Upper lobe of left lung (tissue), 6 donors: ENCODE measurements around the gene DMGDH. TPM values are rescaled to one million over a fixed set of nuclear protein-coding genes. Genes with fewer than 3 reads are reported as not detected.

Source experiments
- ATAC-seq, 2 donors: fragments of 200-7000 bp; cut with Tn5 transposase; one replicate each; pipeline ENCODE4 v1.9.1; 2022; ENCODE audit warnings: mild to moderate bottlenecking in 2 of 2, moderate library complexity in 2 of 2; ENCODE audit not compliant: low FRiP score in 2 of 2
- DNase-seq, 2 donors: peaks; one replicate each; pipeline ENCODE4 v3.0.0-alpha.2; 2019 to 2020
- H3K27ac ChIP-seq, 4 donors: fragments of 200-600 bp; sonication (generic); one replicate each; pipeline ENCODE4 v1.5.1; 2016 to 2019
- H3K27me3 ChIP-seq, 4 donors: fragments of 200-600 bp; sonication (generic); one replicate each; pipeline ENCODE4 v1.5.1; 2017 to 2019
- H3K36me3 ChIP-seq, 4 donors: fragments of 200-600 bp; sonication (generic); one replicate each; pipeline ENCODE4 v1.5.1; 2016 to 2019
- H3K4me1 ChIP-seq, 4 donors: fragments of 200-600 bp; sonication (generic); one replicate each; pipeline ENCODE4 v1.5.1; 2018 to 2019
- H3K4me3 ChIP-seq, 4 donors: fragments of 200-600 bp; sonication (generic); one replicate each; pipeline ENCODE4 v1.5.1; 2017 to 2019; ENCODE audit warnings: mild to moderate bottlenecking in 2 of 4, moderate library complexity in 1 of 4
- H3K9me3 ChIP-seq, 4 donors: fragments of 200-600 bp; sonication (generic); one replicate each; pipeline ENCODE4 v1.5.1; 2018 to 2019
- EP300 ChIP-seq, 4 donors: sonication (generic); formaldehyde crosslinking; IDR thresholded peaks; one replicate each; pipeline ENCODE4 v1.5.1; 2017; ENCODE audit warnings: antibody characterized with exemption in 4 of 4, control low read depth in 2 of 4
- POLR2A ChIP-seq, 4 donors: fragments of 450-650 bp; IDR thresholded peaks; one replicate each; pipeline ENCODE4 v1.5.1; 2016 to 2017; ENCODE audit warnings: antibody characterized with exemption in 4 of 4, mild to moderate bottlenecking in 2 of 4
- POLR2AphosphoS5 ChIP-seq, 2 donors: sonication (generic); formaldehyde crosslinking; IDR thresholded peaks; one replicate each; pipeline ENCODE4 v1.5.1; 2017; ENCODE audit warnings: antibody characterized with exemption in 2 of 2
- WGBS, 2 donors: methylation state at CpG; one replicate each; pipeline ENCODE4 v1.1.5; 2017 to 2018; 5-methylcytosine and 5-hydroxymethylcytosine counted together
- total RNA-seq, 6 donors: library from RNA; depleted of rRNA in 4 of 6; stranded (reverse); fragments of >200 nt in 4 of 6; gene quantifications; one replicate each; pipeline versions ENCODE4 v1.1.0 to v1.2.1, GENCODE V29; 2016 to 2021
- TF ChIP-seq, protein P1 (sequence below), 6 experiments: fragments of 450-650 bp in 4 of 6; fragments of 200-600 bp in 2 of 6; sonication (generic) in 2 of 6; IDR thresholded peaks; one replicate each; pipeline ENCODE4 v1.5.1; 2016 to 2019; ENCODE audit warnings: antibody characterized with exemption in 6 of 6
- donor health status: DM: no; HTN: no; CAD: no; lungs with moderate emphysema.
- donor health status: DM: no; HTN: yes; CAD: no; lungs with severe emphysema.

Gene DMGDH
- total RNA-seq, 6 donors from 2014 or later = 0.46 to 1.3 (median 1.1) TPM

DNA sequence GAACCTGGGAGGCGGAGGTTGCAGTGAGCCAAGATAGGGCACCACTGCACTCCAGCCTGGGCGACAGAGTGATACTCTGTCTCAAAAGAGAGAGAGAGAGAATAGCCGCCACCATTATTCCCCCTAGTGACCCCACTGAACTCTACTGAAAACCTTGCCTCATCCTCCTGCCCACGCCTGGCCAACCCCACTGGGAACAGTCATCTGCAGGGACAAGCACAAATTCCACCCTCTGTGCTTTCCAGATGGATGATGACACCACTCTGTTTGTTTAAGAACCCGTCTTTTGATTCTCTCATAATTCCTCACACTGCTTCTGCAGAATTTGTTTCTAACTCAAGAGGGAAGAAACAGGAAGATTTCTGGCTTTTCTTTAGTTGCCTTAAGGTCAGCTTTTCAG lies 12.3 kb upstream of the DMGDH start:
- no peaks in the 10 kb centered on the region for H3K4me1 ChIP-seq
- DNase-seq = no peak
- H3K36me3 ChIP-seq = no peaks in the 10 kb centered on the region
- no peak overlapping the region for H3K27ac ChIP-seq
- TF ChIP-seq EP300 (IDR thresholded peaks at IDR 0.05) = no peak
- TF ChIP-seq POLR2AphosphoS5 (IDR thresholded peaks at IDR 0.05) = no peak
- TF ChIP-seq POLR2A (IDR thresholded peaks at IDR 0.05) = no peak
- TF ChIP-seq, protein P1, sequence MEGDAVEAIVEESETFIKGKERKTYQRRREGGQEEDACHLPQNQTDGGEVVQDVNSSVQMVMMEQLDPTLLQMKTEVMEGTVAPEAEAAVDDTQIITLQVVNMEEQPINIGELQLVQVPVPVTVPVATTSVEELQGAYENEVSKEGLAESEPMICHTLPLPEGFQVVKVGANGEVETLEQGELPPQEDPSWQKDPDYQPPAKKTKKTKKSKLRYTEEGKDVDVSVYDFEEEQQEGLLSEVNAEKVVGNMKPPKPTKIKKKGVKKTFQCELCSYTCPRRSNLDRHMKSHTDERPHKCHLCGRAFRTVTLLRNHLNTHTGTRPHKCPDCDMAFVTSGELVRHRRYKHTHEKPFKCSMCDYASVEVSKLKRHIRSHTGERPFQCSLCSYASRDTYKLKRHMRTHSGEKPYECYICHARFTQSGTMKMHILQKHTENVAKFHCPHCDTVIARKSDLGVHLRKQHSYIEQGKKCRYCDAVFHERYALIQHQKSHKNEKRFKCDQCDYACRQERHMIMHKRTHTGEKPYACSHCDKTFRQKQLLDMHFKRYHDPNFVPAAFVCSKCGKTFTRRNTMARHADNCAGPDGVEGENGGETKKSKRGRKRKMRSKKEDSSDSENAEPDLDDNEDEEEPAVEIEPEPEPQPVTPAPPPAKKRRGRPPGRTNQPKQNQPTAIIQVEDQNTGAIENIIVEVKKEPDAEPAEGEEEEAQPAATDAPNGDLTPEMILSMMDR (IDR thresholded peaks at IDR 0.05) = no peak
- no peak overlapping the region for H3K4me3 ChIP-seq
- no peaks in the 10 kb centered on the region for H3K27me3 ChIP-seq
- WGBS, 2 donors = 87 to 97% methylated on average over 5 of the region's 5 CpGs
- no peak for ATAC-seq
- H3K9me3 ChIP-seq = no peaks in the 10 kb centered on the region

DNA sequence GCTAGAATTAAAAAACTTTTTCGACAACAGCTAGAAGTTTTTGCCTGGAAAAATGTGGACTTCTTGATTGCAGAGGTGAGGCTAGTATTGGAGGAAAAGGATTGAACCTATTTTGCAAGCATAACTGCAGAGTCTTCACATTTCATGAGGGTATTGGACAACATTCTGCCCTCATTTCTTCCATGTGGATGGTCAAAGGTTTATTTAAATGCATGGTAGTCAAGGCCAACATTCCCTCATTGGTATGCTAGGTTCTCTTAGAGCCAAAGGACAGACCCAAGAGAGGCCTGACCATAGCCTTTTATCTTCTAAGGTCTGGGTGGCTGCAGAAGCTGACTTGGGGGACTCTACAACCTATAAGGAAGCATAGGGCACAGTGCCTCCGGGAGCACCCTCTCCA lies 11.3 kb upstream of the DMGDH start:
- WGBS, 2 donors = 83 to 94% methylated on average over 2 of the region's 2 CpGs
- ATAC-seq = no peak

DNA sequence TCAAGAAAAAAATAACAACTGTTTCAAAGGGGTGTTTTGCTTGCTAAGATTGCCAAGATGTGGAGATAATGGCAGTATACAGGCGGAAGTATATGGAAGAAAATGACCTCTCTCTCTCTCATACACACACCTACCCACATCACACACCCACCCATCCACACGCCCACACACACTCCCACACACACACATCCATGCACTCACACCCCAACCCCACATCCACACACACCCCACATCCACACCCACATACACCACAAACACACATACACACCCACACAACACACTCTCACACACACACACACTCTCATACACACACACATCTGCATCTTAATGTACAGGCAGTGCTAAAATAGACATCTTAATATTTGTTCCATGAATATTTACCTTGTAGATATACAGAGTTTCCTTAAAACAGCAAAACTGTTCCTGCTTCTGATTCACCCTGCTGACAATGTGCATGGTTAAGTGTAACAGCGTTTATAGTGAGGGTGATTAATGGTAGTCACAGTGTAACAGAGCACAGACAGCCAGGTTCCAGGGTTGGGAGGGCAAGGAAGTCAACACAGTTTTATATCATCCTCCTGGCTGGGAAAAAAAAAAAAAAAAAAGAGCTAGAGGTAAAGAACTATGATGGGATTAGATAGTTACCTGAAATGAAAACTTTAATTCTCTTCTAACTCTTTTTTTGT lies 8.3 kb upstream of the DMGDH start:
- ATAC-seq = peak in 1 of 2 donors; percentile 50
- WGBS, 2 donors = 40 to 61% methylated on average over 3 of the region's 3 CpGs

More for the DNA sequence above, 11.3 kb upstream of the DMGDH start:
- no peak for DNase-seq
- Histone ChIP-seq H3K4me1 (no peaks in the 10 kb centered on the region), H3K27ac (no peak overlapping the region), H3K36me3 (no peaks in the 10 kb centered on the region), H3K27me3 (no peaks in the 10 kb centered on the region), H3K9me3 (no peaks in the 10 kb centered on the region), H3K4me3 (no peak overlapping the region)
- TF ChIP-seq, protein P1 (IDR thresholded peaks at IDR 0.05) = no peak
- TF ChIP-seq POLR2AphosphoS5 (IDR thresholded peaks at IDR 0.05) = no peak
- TF ChIP-seq EP300 (IDR thresholded peaks at IDR 0.05) = no peak
- no peak for TF ChIP-seq POLR2A (IDR thresholded peaks at IDR 0.05)

DNA sequence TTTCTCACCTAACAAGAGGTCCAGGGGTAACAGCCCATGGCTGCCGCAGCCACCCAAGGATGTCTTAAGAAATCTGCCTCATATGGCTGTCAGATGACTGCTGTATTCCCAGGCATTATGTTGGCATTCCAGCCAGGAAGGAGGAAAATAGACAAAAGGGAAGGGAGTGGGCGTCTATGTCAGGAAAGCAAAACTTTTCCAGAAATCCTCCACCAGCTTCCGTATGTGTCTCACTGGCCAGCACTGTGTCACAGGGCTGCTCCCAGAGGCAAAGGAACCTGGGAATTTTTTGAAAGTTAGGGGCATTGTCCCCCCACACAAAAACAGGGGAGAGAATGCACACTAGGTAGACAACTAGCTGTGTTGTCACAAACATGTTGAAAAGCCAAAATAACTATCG lies 7.3 kb upstream of the DMGDH start:
- no peaks in the 10 kb centered on the region for H3K36me3 ChIP-seq
- no peak for DNase-seq
- H3K4me3 ChIP-seq = no peak overlapping the region
- no peaks in the 10 kb centered on the region for H3K4me1 ChIP-seq
- TF ChIP-seq EP300 (IDR thresholded peaks at IDR 0.05) (no peak), POLR2A (IDR thresholded peaks at IDR 0.05) (no peak), POLR2AphosphoS5 (IDR thresholded peaks at IDR 0.05) (no peak)
- TF ChIP-seq, protein P1 (IDR thresholded peaks at IDR 0.05) = no peak
- H3K27me3 ChIP-seq = no peaks in the 10 kb centered on the region
- no peak for ATAC-seq
- no peak overlapping the region for H3K27ac ChIP-seq
- 62 to 71% methylated on average over 4 of the region's 4 CpGs for WGBS, 2 donors
- H3K9me3 ChIP-seq = peaks cover 0 to 3% (median 0%) of the 10 kb centered on the region in 4 donors

More for the DNA sequence above, 8.3 kb upstream of the DMGDH start:
- Histone ChIP-seq H3K36me3 (no peaks in the 10 kb centered on the region), H3K27ac (no peak overlapping the region), H3K4me1 (no peaks in the 10 kb centered on the region), H3K4me3 (no peak overlapping the region), H3K9me3 (peaks cover 0 to 3% (median 0%) of the 10 kb centered on the region in 4 donors), H3K27me3 (no peaks in the 10 kb centered on the region)
- no peak for DNase-seq
- TF ChIP-seq POLR2AphosphoS5 (IDR thresholded peaks at IDR 0.05) = no peak
- TF ChIP-seq, protein P1 (IDR thresholded peaks at IDR 0.05) = no peak
